AG10803 (cell line): ENCODE measurements around the gene LAMA2.

Experiments
- DNase-seq: peaks from one replicate; pipeline ENCODE4 v3.0.0; 2010; ENCODE audit warnings: low read depth
- H3K4me3 ChIP-seq: 2 replicates; pipeline ENCODE4 v1.5.1; 2011; ENCODE audit warnings: mild to moderate bottlenecking, low read length, control low read depth
- TF ChIP-seq, protein P1 (sequence below): conservative IDR thresholded peaks from 2 replicates; pipeline ENCODE4 v1.5.1; 2011; ENCODE audit warnings: mild to moderate bottlenecking, low read length, control low read depth, inconsistent platforms

The LAMA2 gene

DNA sequence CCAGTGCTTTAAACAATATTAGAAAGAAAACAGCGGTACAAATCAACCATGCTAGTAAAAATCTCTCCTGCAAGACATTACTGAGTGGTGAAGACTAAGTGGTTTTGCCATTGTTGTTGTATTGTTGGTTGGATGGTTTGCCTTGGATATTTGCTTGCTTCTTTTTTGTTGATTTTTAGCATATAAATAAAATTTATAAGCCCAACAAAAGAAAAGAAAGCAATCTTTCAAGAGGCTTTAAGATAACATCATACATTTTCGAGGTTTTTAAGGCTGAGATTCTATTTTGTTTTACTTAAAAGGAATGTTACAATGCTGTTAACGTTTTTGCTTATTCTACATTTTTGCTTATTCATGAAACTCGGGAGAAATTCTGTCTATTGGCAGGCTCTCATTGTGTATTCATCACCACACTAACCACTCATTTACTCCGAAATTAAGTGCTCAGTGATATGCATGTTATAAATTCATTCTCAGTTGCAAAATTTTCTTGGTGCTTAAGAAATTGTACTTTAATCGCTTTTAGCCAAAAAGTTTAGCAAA, 139.1 kb downstream of the LAMA2 start:
- no peak overlapping the region for H3K4me3 ChIP-seq
- TF ChIP-seq, protein P1, sequence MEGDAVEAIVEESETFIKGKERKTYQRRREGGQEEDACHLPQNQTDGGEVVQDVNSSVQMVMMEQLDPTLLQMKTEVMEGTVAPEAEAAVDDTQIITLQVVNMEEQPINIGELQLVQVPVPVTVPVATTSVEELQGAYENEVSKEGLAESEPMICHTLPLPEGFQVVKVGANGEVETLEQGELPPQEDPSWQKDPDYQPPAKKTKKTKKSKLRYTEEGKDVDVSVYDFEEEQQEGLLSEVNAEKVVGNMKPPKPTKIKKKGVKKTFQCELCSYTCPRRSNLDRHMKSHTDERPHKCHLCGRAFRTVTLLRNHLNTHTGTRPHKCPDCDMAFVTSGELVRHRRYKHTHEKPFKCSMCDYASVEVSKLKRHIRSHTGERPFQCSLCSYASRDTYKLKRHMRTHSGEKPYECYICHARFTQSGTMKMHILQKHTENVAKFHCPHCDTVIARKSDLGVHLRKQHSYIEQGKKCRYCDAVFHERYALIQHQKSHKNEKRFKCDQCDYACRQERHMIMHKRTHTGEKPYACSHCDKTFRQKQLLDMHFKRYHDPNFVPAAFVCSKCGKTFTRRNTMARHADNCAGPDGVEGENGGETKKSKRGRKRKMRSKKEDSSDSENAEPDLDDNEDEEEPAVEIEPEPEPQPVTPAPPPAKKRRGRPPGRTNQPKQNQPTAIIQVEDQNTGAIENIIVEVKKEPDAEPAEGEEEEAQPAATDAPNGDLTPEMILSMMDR, result no peak

GRCh38 chr6:129026601-129027000, 143.7 kb downstream of the LAMA2 start:
- TF ChIP-seq, protein P1, result no peak
- no peak for DNase-seq

More for the DNA sequence above, 139.1 kb downstream of the LAMA2 start:
- no peak for DNase-seq

GRCh38 chr6:129029778-129030177, 146.8 kb downstream of the LAMA2 start:
- TF ChIP-seq, protein P1, result no peak
- DNase-seq, result no peak
- no peak overlapping the region for H3K4me3 ChIP-seq

More at GRCh38 chr6:129026601-129027000, 143.7 kb downstream of the LAMA2 start:
- no peak overlapping the region for H3K4me3 ChIP-seq

- TF ChIP-seq, protein P1, result no peak
- no peak overlapping the region for H3K4me3 ChIP-seq
- no peak for DNase-seq
These were observed 147.3 kb downstream of the LAMA2 start for GRCh38 chr6:129030215-129030614.

DNA sequence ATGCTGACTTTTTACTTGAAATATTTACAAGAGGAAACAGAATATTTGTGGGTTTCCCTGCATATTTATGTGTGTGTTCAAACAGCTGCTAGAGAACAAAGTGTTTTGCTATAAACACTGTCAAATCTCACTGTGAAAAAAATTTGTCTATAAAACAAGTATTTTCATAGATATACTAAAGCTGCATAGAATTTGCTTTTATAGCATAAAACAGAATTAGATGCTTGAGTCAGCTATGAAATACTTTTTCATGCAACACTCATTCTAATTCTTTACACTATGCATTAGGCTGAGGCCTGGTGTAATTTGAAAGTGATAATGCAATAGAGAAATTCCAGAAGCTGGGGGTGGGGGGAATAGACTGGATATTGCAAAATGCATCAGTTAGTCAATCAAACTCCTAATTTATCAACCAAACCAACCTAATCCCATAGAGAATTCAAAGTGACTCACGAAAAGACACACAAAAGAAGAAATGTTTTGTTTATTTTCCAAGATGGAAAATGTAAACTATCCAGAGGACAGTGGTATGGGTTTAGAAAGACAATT, 148.2 kb downstream of the LAMA2 start:
- H3K4me3 ChIP-seq, result no peak overlapping the region
- TF ChIP-seq, protein P1, result no peak
- peak; percentile 90 for DNase-seq

DNA sequence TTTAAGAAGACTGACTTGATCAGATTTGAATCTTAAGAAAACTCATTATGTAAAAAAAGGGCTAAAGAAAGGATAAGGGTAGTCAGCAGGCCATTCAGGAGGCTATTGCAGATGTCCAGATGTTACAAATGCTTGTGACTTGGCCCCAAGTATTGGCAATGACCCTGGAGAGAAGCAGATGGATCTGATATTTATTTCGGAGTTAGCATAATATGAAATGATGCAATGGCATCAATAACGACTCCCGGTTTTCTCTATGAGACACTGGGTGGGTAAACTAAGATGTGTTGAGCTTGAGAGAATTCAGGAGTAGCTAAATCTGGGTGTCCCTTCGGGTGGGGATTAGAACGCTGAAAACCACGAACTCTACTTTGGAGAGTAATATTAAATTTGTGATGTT, 149.7 kb downstream of the LAMA2 start:
- TF ChIP-seq, protein P1, result no peak
- no peak overlapping the region for H3K4me3 ChIP-seq
- peak; percentile 81 for DNase-seq

DNA sequence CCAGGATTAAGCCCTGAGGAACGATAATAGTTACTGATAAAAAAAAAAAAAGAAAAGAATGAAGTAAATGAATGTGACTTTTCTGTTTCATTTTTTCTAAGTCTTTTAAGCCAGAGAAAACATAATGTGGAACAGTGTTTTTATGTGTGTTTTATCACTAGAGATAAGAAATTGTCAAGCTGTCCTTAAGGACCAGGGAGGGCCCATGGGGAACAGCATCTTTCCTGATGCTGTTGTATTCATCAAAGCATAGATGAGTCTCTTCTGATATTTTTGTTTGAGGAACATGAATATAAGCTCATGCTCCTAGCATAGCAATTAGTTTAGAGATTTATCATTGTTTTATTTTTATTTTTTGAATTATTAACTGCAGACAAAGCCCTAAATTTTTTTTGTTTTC, 150.2 kb downstream of the LAMA2 start:
- DNase-seq, result no peak
- no peak overlapping the region for H3K4me3 ChIP-seq
- TF ChIP-seq, protein P1, result no peak
